KMS-11 (cell line): Measurements from ENCODE around the gene PROM1.

ENCODE experiments used
- H2AFZ ChIP-seq: fragments of 200-600 bp; sonication (generic); 2 replicates; pipeline ENCODE4 v1.6.1; 2016; ENCODE audit warnings: antibody characterized with exemption, mixed run types, low read depth
- H3K27ac ChIP-seq: fragments of 200-600 bp; sonication (generic); 2 replicates; pipeline ENCODE4 v1.6.1; 2016; ENCODE audit warnings: mild to moderate bottlenecking, mixed run types
- H3K27me3 ChIP-seq: fragments of 200-600 bp; sonication (generic); 2 replicates; pipeline ENCODE4 v1.6.1; 2017; ENCODE audit warnings: mild to moderate bottlenecking, low read depth, mixed run types, moderate library complexity; ENCODE audit not compliant: insufficient read depth
- H3K36me3 ChIP-seq: fragments of 200-600 bp; sonication (generic); 2 replicates; pipeline ENCODE4 v1.6.1; 2017; ENCODE audit warnings: mild to moderate bottlenecking, mixed run types; ENCODE audit not compliant: insufficient read depth
- H3K4me1 ChIP-seq: fragments of 200-600 bp; sonication (generic); 2 replicates; pipeline ENCODE4 v1.6.1; 2016; ENCODE audit warnings: mild to moderate bottlenecking, low read depth, mixed run types; ENCODE audit not compliant: poor library complexity, severe bottlenecking
- H3K4me2 ChIP-seq: fragments of 200-600 bp; sonication (generic); 2 replicates; pipeline ENCODE4 v1.7.0; 2016; ENCODE audit warnings: mild to moderate bottlenecking, mixed run types
- H3K4me3 ChIP-seq: fragments of 200-600 bp; sonication (generic); IDR thresholded peaks from 2 replicates; pipeline ENCODE4 v1.6.1; 2017; ENCODE audit warnings: low read depth, low read length, mixed read lengths; ENCODE audit not compliant: insufficient read depth
- H3K79me2 ChIP-seq: fragments of 200-600 bp; sonication (generic); 2 replicates; pipeline ENCODE4 v1.6.1; 2016; ENCODE audit warnings: low read depth, mixed run types; ENCODE audit not compliant: insufficient read depth
- H3K9ac ChIP-seq: fragments of 200-600 bp; sonication (generic); 2 replicates; pipeline ENCODE4 v1.6.1; 2016; ENCODE audit warnings: mild to moderate bottlenecking, mixed run types
- H4K20me1 ChIP-seq: fragments of 200-600 bp; sonication (generic); 2 replicates; pipeline ENCODE4 v1.6.1; 2016; ENCODE audit warnings: mild to moderate bottlenecking, mixed run types; ENCODE audit not compliant: insufficient read depth
- CTCF ChIP-seq: fragments of 200-600 bp; sonication (generic); conservative IDR thresholded peaks from 2 replicates; pipeline ENCODE4 v1.6.1; 2017; ENCODE audit warnings: low read depth, mild to moderate bottlenecking, antibody characterized with exemption, low read length, moderate library complexity, mixed read lengths

PROM1 gene

GRCh38 chr4:16006771-16007446 is 76.9 kb downstream of the PROM1 start:
- Histone ChIP-seq H3K27me3 (no peaks in the 10 kb centered on the region), H3K4me2 (no peak overlapping the region), H3K79me2 (no peaks in the 10 kb centered on the region), H3K36me3 (no peaks in the 10 kb centered on the region), H3K4me1 (no peaks in the 10 kb centered on the region), H3K27ac (no peak overlapping the region), H2AFZ (no peak overlapping the region), H3K4me3 (no peak overlapping the region), H4K20me1 (no peaks in the 10 kb centered on the region), H3K9ac (no peak overlapping the region)
- no peak for TF ChIP-seq CTCF

GRCh38 chr4:16005676-16006075 is 78.1 kb downstream of the PROM1 start:
- Histone ChIP-seq H4K20me1 (no peaks in the 10 kb centered on the region), H2AFZ (no peak overlapping the region), H3K27me3 (no peaks in the 10 kb centered on the region), H3K4me2 (no peak overlapping the region), H3K9ac (no peak overlapping the region), H3K4me3 (no peak overlapping the region), H3K27ac (no peak overlapping the region), H3K36me3 (no peaks in the 10 kb centered on the region), H3K4me1 (no peaks in the 10 kb centered on the region), H3K79me2 (no peaks in the 10 kb centered on the region)
- no peak for TF ChIP-seq CTCF

- no peak overlapping the region for H3K9ac ChIP-seq
- no peaks in the 10 kb centered on the region for H4K20me1 ChIP-seq
- no peak overlapping the region for H3K4me2 ChIP-seq
- peak overlapping the region; percentile 22; the same call in 1 of the 2 replicates for H2AFZ ChIP-seq
- H3K79me2 ChIP-seq: no peaks in the 10 kb centered on the region
- no peak overlapping the region for H3K27ac ChIP-seq
- H3K27me3 ChIP-seq: no peaks in the 10 kb centered on the region
- TF ChIP-seq CTCF: peak; percentile 71
- no peaks in the 10 kb centered on the region for H3K4me1 ChIP-seq
- no peak overlapping the region for H3K4me3 ChIP-seq
- no peaks in the 10 kb centered on the region for H3K36me3 ChIP-seq
Observed at GRCh38 chr4:16001484-16001858, 82.4 kb downstream of the PROM1 start.

- Histone ChIP-seq H3K4me1 (no peaks in the 10 kb centered on the region), H3K27ac (no peak overlapping the region), H3K36me3 (no peaks in the 10 kb centered on the region), H2AFZ (peak overlapping the region; percentile 7; the same call in 1 of the 2 replicates), H3K79me2 (no peaks in the 10 kb centered on the region), H4K20me1 (no peaks in the 10 kb centered on the region), H3K27me3 (no peaks in the 10 kb centered on the region), H3K4me3 (no peak overlapping the region), H3K4me2 (no peak overlapping the region), H3K9ac (no peak overlapping the region)
- no peak for TF ChIP-seq CTCF
Observed at GRCh38 chr4:16000708-16001483, 82.9 kb downstream of the PROM1 start.
